Lung (tissue), 12 donors: Measurements from ENCODE around the gene LTV1. TPM values are rescaled to one million over a fixed set of nuclear protein-coding genes. Genes with fewer than 3 reads are reported as not detected.

Source experiments
- ATAC-seq: fragments of 200-7000 bp; cut with Tn5 transposase; one replicate; pipeline ENCODE4 v1.9.1; 2020; ENCODE audit warnings: moderate number of reproducible peaks; ENCODE audit not compliant: insufficient read depth, low FRiP score
- DNase-seq, 3 donors: peaks; one replicate each; pipeline ENCODE4 v3.0.0-alpha.2; 2013 to 2017
- H3K27ac ChIP-seq, 2 donors: one replicate each; pipeline ENCODE4 v1.5.1; 2013; ENCODE audit warnings: mild to moderate bottlenecking in 2 of 2, moderate library complexity in 2 of 2, control low read depth in 1 of 2, inconsistent platforms in 1 of 2, low read depth in 1 of 2, low read length in 1 of 2
- H3K27me3 ChIP-seq, 3 donors: one replicate each; pipeline ENCODE4 v1.5.1; 2013; ENCODE audit warnings: low read length in 2 of 3; ENCODE audit not compliant: control insufficient read depth in 3 of 3, insufficient read depth in 3 of 3
- H3K36me3 ChIP-seq, 4 donors: one replicate each; pipeline ENCODE4 v1.5.1; 2013; ENCODE audit warnings: low read length in 4 of 4, mild to moderate bottlenecking in 1 of 4, moderate library complexity in 1 of 4; ENCODE audit not compliant: control insufficient read depth in 4 of 4, insufficient read depth in 4 of 4
- H3K4me1 ChIP-seq, 5 donors: one replicate each; pipeline ENCODE4 v1.5.1; 2013; ENCODE audit warnings: low read length in 5 of 5, mild to moderate bottlenecking in 2 of 5, moderate library complexity in 1 of 5; ENCODE audit not compliant: control insufficient read depth in 5 of 5, insufficient read depth in 5 of 5
- H3K4me3 ChIP-seq: one replicate; pipeline ENCODE4 v1.5.1; 2013; ENCODE audit warnings: mild to moderate bottlenecking, control low read depth, moderate library complexity
- H3K9ac ChIP-seq, 2 donors: one replicate each; pipeline ENCODE4 v1.5.1; 2013; ENCODE audit warnings: low read length in 2 of 2, control low read depth in 1 of 2; ENCODE audit not compliant: insufficient read depth in 1 of 2
- H3K9me3 ChIP-seq, 4 donors: one replicate each; pipeline ENCODE4 v1.5.1; 2013; ENCODE audit warnings: low read length in 3 of 4, mild to moderate bottlenecking in 1 of 4, moderate library complexity in 1 of 4; ENCODE audit not compliant: control insufficient read depth in 4 of 4, insufficient read depth in 3 of 4
- WGBS, 2 donors: extraction: QIAGEN DNeasy Blood & Tissue Kit; methylation state at CpG; one replicate each; pipeline ENCODE4 v1.1.7; 2013; 5-methylcytosine and 5-hydroxymethylcytosine counted together
- polyA plus RNA-seq, 2 donors: library from polyadenylated mRNA; stranded (reverse); fragments of 200-250 nt; gene quantifications; one replicate each; pipeline ENCODE4 v1.2.1, GENCODE V29; 2013
- total RNA-seq, 2 donors: library from RNA; depleted of rRNA in 1 of 2; stranded (reverse); fragments of >200 nt in 1 of 2; gene quantifications; one replicate each; pipeline ENCODE4 v1.2.1, GENCODE V29; 2014 to 2021
- TF ChIP-seq, protein P1 (sequence below): IDR thresholded peaks from 2 replicates; pipeline ENCODE4 v1.5.1; 2012; ENCODE audit warnings: mild to moderate bottlenecking; ENCODE audit errors: control extremely low read depth, extremely low read depth
- donor health status: control.
- donor health status: control.
- donor health status: Bipolar disorder and iron deficiency.
- donor health status: healthy.
- donor health status: DM: yes; HTN: yes; CAD: no.

Gene LTV1
- total and polyA plus RNA-seq, 4 donors, result 15.6 to 31.9 (median 26.4) TPM

DNA sequence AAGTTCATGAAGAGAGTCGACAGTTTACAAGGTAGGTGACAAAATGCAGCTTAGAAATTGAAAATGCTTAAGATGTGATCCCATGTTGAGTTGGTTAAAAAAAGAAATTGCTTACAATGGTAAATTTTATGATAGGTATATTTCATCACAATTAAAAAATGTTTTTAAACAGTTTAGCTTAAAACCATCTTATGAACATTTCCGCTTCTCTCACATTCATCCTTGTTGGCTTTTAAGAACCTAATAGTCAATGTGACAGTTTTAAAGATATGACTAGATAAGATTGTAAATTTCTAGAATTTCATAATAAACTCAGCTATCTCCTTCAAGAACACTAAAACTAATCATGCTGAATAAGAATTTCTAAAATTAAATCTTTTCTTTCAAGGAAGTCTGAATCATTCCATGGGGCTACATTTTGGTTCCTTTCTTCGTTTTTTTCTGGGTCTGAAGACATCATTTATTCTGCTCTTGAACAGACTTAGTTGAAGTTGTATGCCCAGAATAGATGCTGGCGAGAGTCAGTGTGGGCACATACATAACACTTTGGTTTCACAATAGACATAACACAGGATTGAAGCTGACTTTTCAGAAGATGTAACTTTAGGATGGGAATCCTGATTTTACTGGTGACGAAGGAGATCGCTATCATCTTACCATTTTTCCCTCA, 35.9 kb upstream of the LTV1 start:
- DNase-seq (no peak), ATAC-seq (no peak)
- no peaks in the 10 kb centered on the region for H3K9me3 ChIP-seq
- no peaks in the 10 kb centered on the region for H3K27me3 ChIP-seq
- peaks cover 0 to 13% (median 10%) of the 10 kb centered on the region in 4 donors for H3K36me3 ChIP-seq
- no peak overlapping the region for H3K4me3 ChIP-seq
- H3K9ac ChIP-seq, result no peak overlapping the region
- peaks cover 0 to 6% (median 0%) of the 10 kb centered on the region in 5 donors for H3K4me1 ChIP-seq
- H3K27ac ChIP-seq, result no peak overlapping the region
- TF ChIP-seq, protein P1, sequence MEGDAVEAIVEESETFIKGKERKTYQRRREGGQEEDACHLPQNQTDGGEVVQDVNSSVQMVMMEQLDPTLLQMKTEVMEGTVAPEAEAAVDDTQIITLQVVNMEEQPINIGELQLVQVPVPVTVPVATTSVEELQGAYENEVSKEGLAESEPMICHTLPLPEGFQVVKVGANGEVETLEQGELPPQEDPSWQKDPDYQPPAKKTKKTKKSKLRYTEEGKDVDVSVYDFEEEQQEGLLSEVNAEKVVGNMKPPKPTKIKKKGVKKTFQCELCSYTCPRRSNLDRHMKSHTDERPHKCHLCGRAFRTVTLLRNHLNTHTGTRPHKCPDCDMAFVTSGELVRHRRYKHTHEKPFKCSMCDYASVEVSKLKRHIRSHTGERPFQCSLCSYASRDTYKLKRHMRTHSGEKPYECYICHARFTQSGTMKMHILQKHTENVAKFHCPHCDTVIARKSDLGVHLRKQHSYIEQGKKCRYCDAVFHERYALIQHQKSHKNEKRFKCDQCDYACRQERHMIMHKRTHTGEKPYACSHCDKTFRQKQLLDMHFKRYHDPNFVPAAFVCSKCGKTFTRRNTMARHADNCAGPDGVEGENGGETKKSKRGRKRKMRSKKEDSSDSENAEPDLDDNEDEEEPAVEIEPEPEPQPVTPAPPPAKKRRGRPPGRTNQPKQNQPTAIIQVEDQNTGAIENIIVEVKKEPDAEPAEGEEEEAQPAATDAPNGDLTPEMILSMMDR, result no peak
- WGBS, 2 donors, result 63 to 83% methylated on average over 6 of the region's 6 CpGs

GRCh38 chr6:143810745-143811144, 32.4 kb upstream of the LTV1 start:
- H3K9me3 ChIP-seq, result no peaks in the 10 kb centered on the region
- TF ChIP-seq, protein P1, result no peak

GRCh38 chr6:143811501-143812157, 31.5 kb upstream of the LTV1 start:
- DNase-seq (peak in 1 of 3 donors; percentile 42), ATAC-seq (peak; percentile 13)
- Histone ChIP-seq H3K36me3 (peaks cover 0 to 11% (median 8%) of the 10 kb centered on the region in 4 donors), H3K27ac (no peak overlapping the region), H3K27me3 (no peaks in the 10 kb centered on the region), H3K9ac (no peak overlapping the region), H3K4me1 (peaks cover 0 to 6% (median 0%) of the 10 kb centered on the region in 5 donors), H3K9me3 (no peaks in the 10 kb centered on the region), H3K4me3 (no peak overlapping the region)
- TF ChIP-seq, protein P1, result no peak
- 81 to 91% methylated on average over 2 of the region's 2 CpGs for WGBS, 2 donors

More at GRCh38 chr6:143810745-143811144, 32.4 kb upstream of the LTV1 start:
- peaks cover 0 to 11% (median 9%) of the 10 kb centered on the region in 4 donors for H3K36me3 ChIP-seq
- DNase-seq (no peak), ATAC-seq (no peak)
- no peak overlapping the region for H3K4me3 ChIP-seq
- H3K27ac ChIP-seq, result no peak overlapping the region
- WGBS, 2 donors, result 99% methylated on average over 2 of the region's 2 CpGs
- no peaks in the 10 kb centered on the region for H3K27me3 ChIP-seq
- no peak overlapping the region for H3K9ac ChIP-seq
- peaks cover 0 to 6% (median 0%) of the 10 kb centered on the region in 5 donors for H3K4me1 ChIP-seq
